ENCODE measurements around the gene GLIS2.

- no peak for TF ChIP-seq POLR2AphosphoS5 (IDR thresholded peaks at IDR 0.05; ENCODE audit: low read depth, low read length)
- no peak for TF ChIP-seq POLR2A (IDR thresholded peaks at IDR 0.05; ENCODE audit: low read depth, low read length)
- no peak for TF ChIP-seq TAF1 (IDR thresholded peaks at IDR 0.05; ENCODE audit: borderline replicate concordance, low read depth, low read length)
Observed at GRCh38 chr16:4383591-4384444, 68.0 kb downstream of the GLIS2 start.

Measured in GM12892 (cell line).